Caco-2 (cell line): ENCODE results near the gene NECAP2. TPM values are rescaled to one million over a fixed set of nuclear protein-coding genes. Genes with fewer than 3 reads are reported as not detected.

ENCODE experiments used
- BruUV-seq: library from RNA; stranded (reverse); fragments of 400-500 nt; replicated peaks from 2 replicates; lab custom pipeline; 2021; lab: Mats Ljungman, UMichigan
- CTCF ChIA-PET: fragments of 300-600 bp; sonication (Branson Sonifier 250); formaldehyde crosslinking; loops from one replicate; lab custom pipeline; 2022; ENCODE audit warnings: antibody characterized with exemption; lab: Charles Lee
- POLR2A ChIA-PET: fragments of 300-600 bp; sonication (Branson Sonifier 250); formaldehyde crosslinking; loops from one replicate; lab custom pipeline; 2022; ENCODE audit warnings: antibody characterized with exemption; lab: Charles Lee
- DNase-seq, 2 experiments: peaks; one replicate each; pipeline versions ENCODE4 v3.0.0 to v3.0.0-alpha.2; 2020 to 2022
- H3K27me3 ChIP-seq: replicated peaks from 2 replicates; pipeline ENCODE4 v1.6.0; 2011; ENCODE audit warnings: low read length; ENCODE audit not compliant: control insufficient read depth, insufficient read depth
- H3K36me3 ChIP-seq: 2 replicates; pipeline ENCODE4 v1.5.1; 2011; ENCODE audit warnings: low read length; ENCODE audit not compliant: control insufficient read depth, insufficient read depth
- H3K4me1 ChIP-seq: fragments of 250-450 bp; sonication (Bioruptor Pico); 2 replicates; pipeline ENCODE4 v1.5.1; 2020; ENCODE audit warnings: mild to moderate bottlenecking
- H3K4me3 ChIP-seq: 2 replicates; pipeline ENCODE4 v1.5.1; 2011; ENCODE audit warnings: low read depth, mild to moderate bottlenecking, control low read depth, low read length
- H3K9me3 ChIP-seq: fragments of 250-450 bp; sonication (Bioruptor Pico); 2 replicates; pipeline ENCODE4 v1.5.1; 2020; ENCODE audit warnings: mild to moderate bottlenecking, moderate library complexity
- H3K27ac Mint-ChIP-seq: one replicate; pipeline ENCODE4 v1.8.0; 2022; ENCODE audit warnings: mixed read lengths; ENCODE audit not compliant: unreplicated experiment
- H3K27me3 Mint-ChIP-seq: one replicate; pipeline ENCODE4 v1.8.0; 2022; ENCODE audit warnings: mixed read lengths; ENCODE audit not compliant: insufficient read depth, unreplicated experiment
- H3K36me3 Mint-ChIP-seq: one replicate; pipeline ENCODE4 v1.8.0; 2022; ENCODE audit warnings: mild to moderate bottlenecking, mixed read lengths; ENCODE audit not compliant: insufficient read depth, unreplicated experiment
- H3K4me1 Mint-ChIP-seq: one replicate; pipeline ENCODE4 v1.8.0; 2022; ENCODE audit warnings: low read depth, mixed read lengths; ENCODE audit not compliant: unreplicated experiment
- H3K4me3 Mint-ChIP-seq: one replicate; pipeline ENCODE4 v1.8.0; 2022; ENCODE audit warnings: mild to moderate bottlenecking, moderate library complexity, mixed read lengths; ENCODE audit not compliant: unreplicated experiment
- H3K9me3 Mint-ChIP-seq: one replicate; pipeline ENCODE4 v1.8.0; 2022; ENCODE audit warnings: mixed read lengths; ENCODE audit not compliant: unreplicated experiment
- intact Hi-C: fragments of 100-400 bp; cut with micrococcal nuclease; formaldehyde crosslinking; loops from one replicate; pipeline ENCODE4 v1.10.0; 2022; ENCODE audit not compliant: unreplicated experiment
- total RNA-seq: library from RNA; stranded (reverse); gene quantifications from 2 replicates; pipeline ENCODE4 v1.2.3, GENCODE V29; 2022
- TF ChIP-seq, protein P1 (sequence below), 2 experiments: fragments of 200-600 bp in 1 of 2; IDR thresholded peaks; 1 replicate in 1 of 2; 2 replicates in 1 of 2; pipeline versions ENCODE4 v1.5.1 to v1.8.0; 2011 to 2022; ENCODE audit warnings: antibody characterized with exemption in 1 of 2, control low read depth in 1 of 2, inconsistent platforms in 1 of 2, low read depth in 1 of 2, low read length in 1 of 2, mild to moderate bottlenecking in 1 of 2, moderate library complexity in 1 of 2; ENCODE audit not compliant: insufficient read depth in 1 of 2, severe bottlenecking in 1 of 2, unreplicated experiment in 1 of 2

The NECAP2 gene
- total RNA-seq, 1 experiment from 2014 or later: 29.4 TPM

DNA sequence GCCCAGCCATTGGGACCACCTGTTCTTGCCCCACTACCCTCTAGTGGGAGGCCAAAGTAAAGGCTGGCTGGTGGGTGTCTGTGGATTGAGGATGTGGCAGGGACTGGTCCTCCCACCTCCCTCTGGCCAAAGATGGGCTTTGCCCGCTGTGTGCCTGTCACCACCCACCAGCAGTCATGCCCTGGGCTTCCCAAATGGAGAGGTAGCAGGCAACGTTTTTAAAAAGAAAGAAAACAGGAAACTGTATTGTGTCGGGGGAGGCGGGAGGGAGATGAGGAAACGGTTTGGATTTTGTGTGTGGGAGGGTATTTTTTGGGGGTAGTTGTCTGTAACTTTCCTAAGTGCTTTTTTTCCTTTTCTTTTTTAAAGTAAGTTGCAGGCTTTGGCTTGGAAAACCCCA is 43.4 kb upstream of the NECAP2 start:
- Mint-ChIP-seq H3K4me1 (no peaks in the 10 kb centered on the region), H3K36me3 (peaks cover 42% of the 10 kb centered on the region)
- CTCF ChIA-PET: no interaction called here

GRCh38 chr1:16398371-16398953 is 42.1 kb upstream of the NECAP2 start:
- Mint-ChIP-seq H3K4me3 (no peak overlapping the region), H3K27me3 (no peaks in the 10 kb centered on the region), H3K9me3 (no peaks in the 10 kb centered on the region), H3K4me1 (no peaks in the 10 kb centered on the region), H3K27ac (no peak overlapping the region), H3K36me3 (peaks cover 29% of the 10 kb centered on the region)
- intact Hi-C loops: no loop called here
- TF ChIP-seq, protein P1, sequence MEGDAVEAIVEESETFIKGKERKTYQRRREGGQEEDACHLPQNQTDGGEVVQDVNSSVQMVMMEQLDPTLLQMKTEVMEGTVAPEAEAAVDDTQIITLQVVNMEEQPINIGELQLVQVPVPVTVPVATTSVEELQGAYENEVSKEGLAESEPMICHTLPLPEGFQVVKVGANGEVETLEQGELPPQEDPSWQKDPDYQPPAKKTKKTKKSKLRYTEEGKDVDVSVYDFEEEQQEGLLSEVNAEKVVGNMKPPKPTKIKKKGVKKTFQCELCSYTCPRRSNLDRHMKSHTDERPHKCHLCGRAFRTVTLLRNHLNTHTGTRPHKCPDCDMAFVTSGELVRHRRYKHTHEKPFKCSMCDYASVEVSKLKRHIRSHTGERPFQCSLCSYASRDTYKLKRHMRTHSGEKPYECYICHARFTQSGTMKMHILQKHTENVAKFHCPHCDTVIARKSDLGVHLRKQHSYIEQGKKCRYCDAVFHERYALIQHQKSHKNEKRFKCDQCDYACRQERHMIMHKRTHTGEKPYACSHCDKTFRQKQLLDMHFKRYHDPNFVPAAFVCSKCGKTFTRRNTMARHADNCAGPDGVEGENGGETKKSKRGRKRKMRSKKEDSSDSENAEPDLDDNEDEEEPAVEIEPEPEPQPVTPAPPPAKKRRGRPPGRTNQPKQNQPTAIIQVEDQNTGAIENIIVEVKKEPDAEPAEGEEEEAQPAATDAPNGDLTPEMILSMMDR (IDR thresholded peaks at IDR 0.05; ENCODE audit: insufficient read depth in 1 of 2, low read depth in 1 of 2, low read length in 1 of 2, severe bottlenecking in 1 of 2, unreplicated experiment in 1 of 2): no peak
- ChIA-PET CTCF (no interaction called here), POLR2A (no interaction called here)
- H3K4me1 ChIP-seq: no peaks in the 10 kb centered on the region
- H3K9me3 ChIP-seq: no peaks in the 10 kb centered on the region
- H3K4me3 ChIP-seq: no peak overlapping the region
- H3K27me3 ChIP-seq: no peaks in the 10 kb centered on the region
- H3K36me3 ChIP-seq: peaks cover 1% of the 10 kb centered on the region; the same call in 1 of the 2 replicates
- no peak for DNase-seq
- BruUV-seq: no TSS peak

More for the DNA sequence above, 43.4 kb upstream of the NECAP2 start:
- Mint-ChIP-seq H3K27me3 (no peaks in the 10 kb centered on the region), H3K27ac (no peak overlapping the region), H3K4me3 (no peak overlapping the region), H3K9me3 (no peaks in the 10 kb centered on the region)
- Histone ChIP-seq H3K36me3 (peaks cover 1% of the 10 kb centered on the region; the same call in 1 of the 2 replicates), H3K4me1 (no peaks in the 10 kb centered on the region), H3K27me3 (no peaks in the 10 kb centered on the region), H3K9me3 (no peaks in the 10 kb centered on the region), H3K4me3 (no peak overlapping the region)
- POLR2A ChIA-PET: no interaction called here
- DNase-seq: no peak
- no TSS peak for BruUV-seq
- intact Hi-C loops: no loop called here
- TF ChIP-seq, protein P1 (IDR thresholded peaks at IDR 0.05; ENCODE audit: insufficient read depth in 1 of 2, low read depth in 1 of 2, low read length in 1 of 2, severe bottlenecking in 1 of 2, unreplicated experiment in 1 of 2): no peak

DNA sequence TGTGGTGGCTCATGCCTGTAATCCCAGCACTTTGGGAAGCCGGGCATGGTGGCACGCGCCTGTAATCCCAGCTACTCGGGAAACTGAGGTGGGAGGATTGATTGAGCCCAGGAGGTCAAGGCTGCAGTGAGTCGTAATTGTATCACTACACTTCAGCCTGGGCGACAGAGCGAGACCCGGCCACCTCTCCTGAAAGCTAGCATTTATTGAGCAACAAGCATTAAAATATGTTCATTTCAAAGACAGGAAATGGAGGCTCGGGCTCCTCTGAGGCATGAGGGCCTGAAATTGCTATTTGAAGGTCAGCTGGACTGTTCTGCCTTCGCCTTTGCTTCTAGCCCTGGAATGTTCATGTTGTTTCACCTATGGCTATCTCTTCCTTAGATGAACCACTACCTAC is 37.8 kb upstream of the NECAP2 start:
- Mint-ChIP-seq H3K4me3 (no peak overlapping the region), H3K4me1 (no peaks in the 10 kb centered on the region), H3K27me3 (no peaks in the 10 kb centered on the region), H3K9me3 (no peaks in the 10 kb centered on the region), H3K27ac (no peak overlapping the region), H3K36me3 (peaks cover 19% of the 10 kb centered on the region)
- TF ChIP-seq, protein P1 (IDR thresholded peaks at IDR 0.05; ENCODE audit: insufficient read depth in 1 of 2, low read depth in 1 of 2, low read length in 1 of 2, severe bottlenecking in 1 of 2, unreplicated experiment in 1 of 2): no peak
- Histone ChIP-seq H3K4me1 (no peaks in the 10 kb centered on the region), H3K27me3 (no peaks in the 10 kb centered on the region), H3K36me3 (no peaks in the 10 kb centered on the region), H3K4me3 (no peak overlapping the region), H3K9me3 (no peaks in the 10 kb centered on the region)
- intact Hi-C loops: no loop called here
- ChIA-PET POLR2A (no interaction called here), CTCF (interaction anchor here (1.9 kb wide), 1 partner anchor 37 kb away, joined by 5 read pairs; the partner anchor contains the start of gene NECAP2)
- no TSS peak for BruUV-seq
- DNase-seq: no peak
